Measurements from ENCODE around the gene PLCD3.

PLCD3 gene

GRCh38 chr17:45108595-45109521 lies 23.5 kb downstream of the PLCD3 start:
- TF ChIP-seq CTCF (IDR thresholded peaks at IDR 0.05) = no peak

GRCh38 chr17:45108051-45108450 lies 24.3 kb downstream of the PLCD3 start:
- no peak for TF ChIP-seq CTCF (IDR thresholded peaks at IDR 0.05)

- no peak for TF ChIP-seq CTCF (IDR thresholded peaks at IDR 0.05)
These were observed 24.9 kb downstream of the PLCD3 start for GRCh38 chr17:45107293-45108010.

GRCh38 chr17:45106582-45106981 lies 25.7 kb downstream of the PLCD3 start:
- no peak for TF ChIP-seq CTCF (IDR thresholded peaks at IDR 0.05)

- no peak for TF ChIP-seq CTCF (IDR thresholded peaks at IDR 0.05)
These were observed 26.2 kb downstream of the PLCD3 start for GRCh38 chr17:45106096-45106495.

- TF ChIP-seq CTCF (IDR thresholded peaks at IDR 0.05) = no peak
These were observed 27.2 kb downstream of the PLCD3 start for GRCh38 chr17:45104907-45105624.

- no peak for TF ChIP-seq CTCF (IDR thresholded peaks at IDR 0.05)
These were observed 27.8 kb downstream of the PLCD3 start for GRCh38 chr17:45104497-45104896.

All from LNCAP (cell line).